Peyer's patch (tissue), 4 donors: ENCODE results near the gene VENTX. TPM values are rescaled to one million over a fixed set of nuclear protein-coding genes. Genes with fewer than 3 reads are reported as not detected.

Experiments
- DNase-seq, 3 donors: peaks; one replicate each; pipeline ENCODE4 v3.0.0-alpha.2; 2017 to 2019
- H3K27ac ChIP-seq, 4 donors: fragments of 200-600 bp; sonication (generic); one replicate each; pipeline ENCODE4 v1.5.1; 2016 to 2019
- H3K27me3 ChIP-seq, 2 donors: fragments of 200-600 bp; sonication (generic); one replicate each; pipeline ENCODE4 v1.5.1; 2019
- H3K36me3 ChIP-seq, 3 donors: fragments of 200-600 bp; sonication (generic); one replicate each; pipeline ENCODE4 v1.5.1; 2016 to 2019
- H3K4me1 ChIP-seq, 4 donors: fragments of 200-600 bp; sonication (generic); one replicate each; pipeline ENCODE4 v1.5.1; 2016 to 2019
- H3K4me3 ChIP-seq, 4 donors: fragments of 200-600 bp; sonication (generic); 1 replicate in 3 of 4; 2 replicates in 1 of 4; pipeline ENCODE4 v1.5.1; 2016 to 2019; ENCODE audit warnings: mild to moderate bottlenecking in 1 of 4
- H3K9me3 ChIP-seq, 4 donors: fragments of 200-600 bp; sonication (generic); one replicate each; pipeline ENCODE4 v1.5.1; 2016 to 2019; ENCODE audit warnings: mild to moderate bottlenecking in 1 of 4
- POLR2A ChIP-seq, 2 donors: fragments of 450-650 bp; IDR thresholded peaks; one replicate each; pipeline ENCODE4 v1.5.1; 2017; ENCODE audit warnings: antibody characterized with exemption in 2 of 2, mild to moderate bottlenecking in 2 of 2, moderate library complexity in 2 of 2
- total RNA-seq, 4 donors: library from RNA; depleted of rRNA; stranded (reverse); fragments of >200 nt; gene quantifications; one replicate each; pipeline ENCODE4 v1.1.0, GENCODE V29; 2016
- TF ChIP-seq, protein P1 (sequence below), 6 experiments: fragments of 450-650 bp in 4 of 6; fragments of 200-600 bp in 2 of 6; sonication (generic) in 1 of 6; IDR thresholded peaks; one replicate each; pipeline ENCODE4 v1.5.1; 2017 to 2019; ENCODE audit warnings: antibody characterized with exemption in 6 of 6, mild to moderate bottlenecking in 3 of 6, moderate library complexity in 1 of 6

VENTX gene, protein sequence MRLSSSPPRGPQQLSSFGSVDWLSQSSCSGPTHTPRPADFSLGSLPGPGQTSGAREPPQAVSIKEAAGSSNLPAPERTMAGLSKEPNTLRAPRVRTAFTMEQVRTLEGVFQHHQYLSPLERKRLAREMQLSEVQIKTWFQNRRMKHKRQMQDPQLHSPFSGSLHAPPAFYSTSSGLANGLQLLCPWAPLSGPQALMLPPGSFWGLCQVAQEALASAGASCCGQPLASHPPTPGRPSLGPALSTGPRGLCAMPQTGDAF
- total RNA-seq: under 1 TPM in 1 of 4 donors, not detected in 3; 0.54 TPM

DNA sequence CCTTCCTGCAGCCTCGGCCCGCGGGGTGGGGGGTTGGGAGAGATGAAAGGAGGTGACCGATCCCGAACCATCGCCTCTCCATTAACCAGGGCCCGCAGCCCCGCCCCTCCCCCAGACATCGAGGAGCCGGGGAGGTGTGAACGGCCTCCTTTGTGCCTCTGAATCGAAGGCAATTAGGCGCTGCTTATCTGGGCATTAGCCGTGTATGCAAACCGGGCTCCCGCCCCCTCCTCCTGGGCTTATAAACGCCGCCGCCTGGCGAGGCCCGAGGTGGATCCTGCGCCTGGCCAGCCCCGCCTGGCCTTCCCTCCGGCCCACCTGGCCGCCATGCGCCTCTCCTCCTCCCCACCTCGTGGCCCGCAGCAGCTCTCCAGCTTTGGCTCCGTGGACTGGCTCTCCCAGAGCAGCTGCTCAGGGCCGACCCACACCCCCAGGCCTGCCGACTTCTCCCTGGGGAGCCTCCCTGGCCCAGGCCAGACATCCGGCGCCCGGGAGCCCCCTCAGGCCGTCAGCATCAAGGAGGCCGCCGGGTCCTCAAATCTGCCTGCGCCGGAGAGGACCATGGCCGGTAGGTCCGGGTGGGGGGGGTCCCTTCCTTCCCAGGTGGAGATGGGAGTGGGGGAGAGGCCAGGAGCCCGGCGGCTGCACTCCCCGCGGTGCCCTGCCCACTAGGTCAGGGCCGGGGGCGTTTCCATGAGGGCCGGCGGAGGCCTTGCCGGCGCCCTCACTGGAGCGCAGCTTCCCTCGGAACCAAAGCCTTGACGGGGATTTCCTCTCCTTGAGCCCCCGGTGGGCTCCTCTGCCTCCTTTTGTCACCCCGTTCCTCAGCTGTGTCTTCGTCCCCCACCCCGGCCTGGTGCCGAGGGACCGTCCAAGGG is at the start of gene VENTX:
Gene VENTX (plus strand): TSS at position 268 of the 878 bp plus-strand sequence. CDS start 60 bp downstream, at position 328.
- no peak for DNase-seq
- peak within 1 kb of the TSS in 3 of 4 donors; percentile 31 to 43 (median 38) for H3K4me3 ChIP-seq
- no peak for TF ChIP-seq POLR2A (IDR thresholded peaks at IDR 0.05)
- TF ChIP-seq, protein P1, sequence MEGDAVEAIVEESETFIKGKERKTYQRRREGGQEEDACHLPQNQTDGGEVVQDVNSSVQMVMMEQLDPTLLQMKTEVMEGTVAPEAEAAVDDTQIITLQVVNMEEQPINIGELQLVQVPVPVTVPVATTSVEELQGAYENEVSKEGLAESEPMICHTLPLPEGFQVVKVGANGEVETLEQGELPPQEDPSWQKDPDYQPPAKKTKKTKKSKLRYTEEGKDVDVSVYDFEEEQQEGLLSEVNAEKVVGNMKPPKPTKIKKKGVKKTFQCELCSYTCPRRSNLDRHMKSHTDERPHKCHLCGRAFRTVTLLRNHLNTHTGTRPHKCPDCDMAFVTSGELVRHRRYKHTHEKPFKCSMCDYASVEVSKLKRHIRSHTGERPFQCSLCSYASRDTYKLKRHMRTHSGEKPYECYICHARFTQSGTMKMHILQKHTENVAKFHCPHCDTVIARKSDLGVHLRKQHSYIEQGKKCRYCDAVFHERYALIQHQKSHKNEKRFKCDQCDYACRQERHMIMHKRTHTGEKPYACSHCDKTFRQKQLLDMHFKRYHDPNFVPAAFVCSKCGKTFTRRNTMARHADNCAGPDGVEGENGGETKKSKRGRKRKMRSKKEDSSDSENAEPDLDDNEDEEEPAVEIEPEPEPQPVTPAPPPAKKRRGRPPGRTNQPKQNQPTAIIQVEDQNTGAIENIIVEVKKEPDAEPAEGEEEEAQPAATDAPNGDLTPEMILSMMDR (IDR thresholded peaks at IDR 0.05): no peak
- H3K27me3 ChIP-seq: peaks cover 0 to 36% of the 10 kb centered on the region in 2 donors
- peaks cover 0 to 30% (median 19%) of the 10 kb centered on the region in 4 donors for H3K4me1 ChIP-seq
- H3K9me3 ChIP-seq: no peaks in the 10 kb centered on the region
- no peak within 1 kb of the TSS for H3K27ac ChIP-seq
- H3K36me3 ChIP-seq: no peaks in the 10 kb centered on the region

DNA sequence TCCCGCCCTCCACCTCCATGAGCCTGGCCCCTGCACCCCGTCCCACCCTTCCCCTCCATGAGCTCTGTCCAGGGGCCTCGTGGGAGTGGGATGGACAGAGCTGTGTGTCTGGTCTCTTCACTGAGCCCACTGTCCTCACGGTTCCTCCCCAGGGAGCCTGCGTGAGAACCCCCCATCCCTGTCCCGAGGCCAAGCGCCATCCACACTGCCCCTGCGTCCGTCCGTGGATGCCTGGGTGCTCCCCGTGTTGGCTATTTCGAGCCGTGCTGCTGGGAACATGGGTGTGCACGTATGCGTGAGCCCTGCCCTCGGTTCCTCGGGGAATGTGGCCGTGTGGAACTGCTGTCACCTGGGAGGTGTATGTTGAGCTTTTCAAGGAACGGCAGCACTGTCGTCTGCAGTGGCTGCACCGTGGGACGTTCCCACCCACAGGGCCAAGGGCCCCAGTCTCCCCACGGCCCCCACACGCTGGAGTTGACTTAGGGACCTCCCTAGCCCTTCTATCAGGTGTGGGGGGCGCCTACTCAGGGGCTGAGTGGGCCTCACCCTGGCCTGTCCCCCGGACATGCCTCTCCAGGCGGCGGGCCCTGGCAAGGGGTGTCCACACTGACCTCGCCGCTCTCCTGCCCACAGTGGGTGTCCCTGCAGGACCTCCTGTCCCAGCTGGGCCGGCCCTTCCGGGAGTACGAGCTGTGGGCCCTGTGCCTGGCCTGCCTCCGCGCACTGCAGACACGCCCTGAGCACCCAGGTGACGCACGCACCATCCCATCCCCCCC is 49.6 kb upstream of the VENTX start:
- TF ChIP-seq, protein P1 (IDR thresholded peaks at IDR 0.05): no peak
- no peak for TF ChIP-seq POLR2A (IDR thresholded peaks at IDR 0.05)
- DNase-seq: no peak
- Histone ChIP-seq H3K4me3 (no peak overlapping the region), H3K27me3 (no peaks in the 10 kb centered on the region), H3K36me3 (no peaks in the 10 kb centered on the region), H3K9me3 (no peaks in the 10 kb centered on the region), H3K27ac (no peak overlapping the region), H3K4me1 (no peaks in the 10 kb centered on the region)

DNA sequence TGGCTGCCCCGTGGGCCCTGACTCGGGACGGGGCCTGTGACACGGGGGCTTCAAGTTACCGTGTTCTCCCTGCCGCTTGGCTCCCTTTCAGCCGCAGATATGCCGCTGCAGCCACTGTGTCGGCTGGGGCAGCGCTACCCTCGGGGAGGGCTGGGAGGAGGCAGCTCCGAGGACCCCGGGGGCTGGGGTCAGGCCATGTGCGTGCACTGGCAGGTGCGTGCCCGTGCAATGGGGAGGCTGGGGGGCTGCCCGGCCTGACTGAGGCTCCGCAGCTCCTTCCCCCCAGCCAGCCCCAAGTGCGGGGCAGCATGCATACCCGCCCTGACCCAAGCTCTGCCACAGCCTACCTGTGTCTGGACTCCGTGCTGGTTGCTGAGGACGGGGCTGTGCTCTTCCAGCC is 48.4 kb upstream of the VENTX start:
- Histone ChIP-seq H3K4me1 (no peaks in the 10 kb centered on the region), H3K27me3 (no peaks in the 10 kb centered on the region), H3K36me3 (no peaks in the 10 kb centered on the region), H3K9me3 (no peaks in the 10 kb centered on the region), H3K4me3 (no peak overlapping the region), H3K27ac (no peak overlapping the region)
- no peak for TF ChIP-seq POLR2A (IDR thresholded peaks at IDR 0.05)
- TF ChIP-seq, protein P1 (IDR thresholded peaks at IDR 0.05): no peak
- no peak for DNase-seq

DNA sequence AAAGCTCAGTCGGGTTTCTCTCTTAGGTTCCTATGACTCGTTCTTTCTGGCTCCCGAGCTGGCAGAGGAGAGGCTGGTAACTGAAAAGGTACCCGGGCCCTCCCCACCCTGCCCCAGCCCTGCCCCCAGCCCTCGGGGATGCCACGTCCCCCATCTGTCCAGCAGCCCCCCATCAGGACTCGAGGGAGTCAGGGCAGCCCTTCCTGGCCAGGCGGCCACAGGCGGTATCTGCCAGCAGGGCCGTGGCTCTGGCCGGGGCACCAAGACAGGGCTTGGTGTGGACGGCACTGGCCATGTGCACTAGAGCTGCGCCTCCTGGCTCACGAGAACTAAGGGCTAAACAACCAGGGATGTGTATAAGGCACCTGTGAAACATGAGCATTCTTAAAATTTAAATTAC is 47.9 kb upstream of the VENTX start:
- Histone ChIP-seq H3K36me3 (no peaks in the 10 kb centered on the region), H3K4me3 (no peak overlapping the region), H3K4me1 (no peaks in the 10 kb centered on the region), H3K27me3 (no peaks in the 10 kb centered on the region), H3K9me3 (no peaks in the 10 kb centered on the region), H3K27ac (no peak overlapping the region)
- DNase-seq: no peak
- no peak for TF ChIP-seq POLR2A (IDR thresholded peaks at IDR 0.05)
- TF ChIP-seq, protein P1 (IDR thresholded peaks at IDR 0.05): no peak

DNA sequence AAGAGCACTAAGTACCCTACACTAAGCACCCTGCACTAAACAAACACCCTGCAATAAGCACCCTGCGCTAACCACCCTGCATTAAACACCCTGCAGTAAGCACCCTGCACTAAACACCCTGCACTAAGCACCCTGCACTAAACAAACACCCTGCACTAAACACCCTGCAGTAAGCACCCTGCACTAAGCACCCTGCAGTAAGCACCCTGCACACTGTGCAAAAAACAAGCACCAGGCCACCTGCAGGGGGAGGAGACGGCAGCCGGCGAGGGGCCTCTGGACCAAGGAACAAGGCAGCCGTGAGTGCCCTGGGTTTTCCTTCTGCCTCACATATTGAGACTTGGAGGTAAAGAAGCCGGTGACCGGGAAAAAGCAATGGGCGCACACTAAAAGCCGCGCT is 47.4 kb upstream of the VENTX start:
- Histone ChIP-seq H3K4me3 (no peak overlapping the region), H3K36me3 (no peaks in the 10 kb centered on the region), H3K27ac (no peak overlapping the region), H3K9me3 (no peaks in the 10 kb centered on the region), H3K27me3 (no peaks in the 10 kb centered on the region), H3K4me1 (no peaks in the 10 kb centered on the region)
- no peak for TF ChIP-seq POLR2A (IDR thresholded peaks at IDR 0.05)
- TF ChIP-seq, protein P1 (IDR thresholded peaks at IDR 0.05): no peak
- no peak for DNase-seq
